Thymus (tissue), 11 donors: Measurements from ENCODE around the gene DBN1. TPM values are rescaled to one million over a fixed set of nuclear protein-coding genes. Genes with fewer than 3 reads are reported as not detected.

Source experiments
- DNase-seq, 9 donors: peaks; one replicate each; pipeline ENCODE4 v3.0.0-alpha.2; 2013; ENCODE audit warnings: low spot score in 9 of 9, low read depth in 6 of 9, missing footprints in 1 of 9
- H3K27ac ChIP-seq, 2 donors: one replicate each; pipeline ENCODE4 v1.5.1; 2013; ENCODE audit warnings: control low read depth in 1 of 2, low read depth in 1 of 2, low read length in 1 of 2, mild to moderate bottlenecking in 1 of 2, moderate library complexity in 1 of 2
- H3K27me3 ChIP-seq, 2 donors: one replicate each; pipeline ENCODE4 v1.5.1; 2013; ENCODE audit warnings: low read length in 1 of 2; ENCODE audit not compliant: control insufficient read depth in 2 of 2, insufficient read depth in 1 of 2
- H3K36me3 ChIP-seq, 2 donors: one replicate each; pipeline ENCODE4 v1.5.1; 2013; ENCODE audit warnings: low read length in 1 of 2, mild to moderate bottlenecking in 1 of 2, moderate library complexity in 1 of 2; ENCODE audit not compliant: control insufficient read depth in 2 of 2, insufficient read depth in 2 of 2
- H3K4me1 ChIP-seq, 2 donors: one replicate each; pipeline ENCODE4 v1.5.1; 2013; ENCODE audit warnings: low read length in 2 of 2; ENCODE audit not compliant: control insufficient read depth in 2 of 2, insufficient read depth in 2 of 2
- H3K4me3 ChIP-seq, 2 donors: one replicate each; pipeline ENCODE4 v1.5.1; 2013; ENCODE audit warnings: low read length in 2 of 2, control low read depth in 1 of 2, mild to moderate bottlenecking in 1 of 2
- H3K9me3 ChIP-seq, 2 donors: one replicate each; pipeline ENCODE4 v1.5.1; 2013; ENCODE audit warnings: low read length in 1 of 2, mild to moderate bottlenecking in 1 of 2; ENCODE audit not compliant: control insufficient read depth in 2 of 2, insufficient read depth in 1 of 2
- WGBS: extraction: QIAGEN DNeasy Blood & Tissue Kit; methylation state at CpG from one replicate; pipeline ENCODE4 v1.1.7; 2013; 5-methylcytosine and 5-hydroxymethylcytosine counted together
- polyA plus RNA-seq: library from polyadenylated mRNA; stranded (reverse); fragments of 200-250 nt; gene quantifications from one replicate; pipeline ENCODE4 v1.2.3, GENCODE V29; 2013
- total RNA-seq: library from RNA; stranded (reverse); fragments of 120-200 nt; gene quantifications from one replicate; pipeline ENCODE4 v1.2.4, GENCODE V29; 2013
- donor health status: healthy.

DBN1 gene
- total and polyA plus RNA-seq, 2 donors: 32.3 to 34.3 TPM

GRCh38 chr5:177478711-177479646 lies 5.5 kb upstream of the DBN1 start:
- Histone ChIP-seq H3K4me3 (no peak overlapping the region), H3K36me3 (no peaks in the 10 kb centered on the region), H3K27me3 (peaks cover 0 to 7% of the 10 kb centered on the region in 2 donors), H3K27ac (peak overlapping the region; percentile 78 to 91), H3K9me3 (no peaks in the 10 kb centered on the region), H3K4me1 (peaks cover 19 to 59% of the 10 kb centered on the region in 2 donors)
- peak in 3 of 9 donors; percentile 32 to 75 (median 53) for DNase-seq
- WGBS: 30% methylated on average over 18 of the region's 18 CpGs

- Histone ChIP-seq H3K4me1 (peaks cover 19 to 54% of the 10 kb centered on the region in 2 donors), H3K9me3 (no peaks in the 10 kb centered on the region), H3K4me3 (no peak overlapping the region), H3K27me3 (peaks cover 0 to 8% of the 10 kb centered on the region in 2 donors), H3K36me3 (no peaks in the 10 kb centered on the region), H3K27ac (no peak overlapping the region)
- WGBS: 96% methylated on average over 13 of the region's 13 CpGs
- DNase-seq: no peak
Measured at GRCh38 chr5:177477701-177478477, 4.5 kb upstream of the DBN1 start.

DNA sequence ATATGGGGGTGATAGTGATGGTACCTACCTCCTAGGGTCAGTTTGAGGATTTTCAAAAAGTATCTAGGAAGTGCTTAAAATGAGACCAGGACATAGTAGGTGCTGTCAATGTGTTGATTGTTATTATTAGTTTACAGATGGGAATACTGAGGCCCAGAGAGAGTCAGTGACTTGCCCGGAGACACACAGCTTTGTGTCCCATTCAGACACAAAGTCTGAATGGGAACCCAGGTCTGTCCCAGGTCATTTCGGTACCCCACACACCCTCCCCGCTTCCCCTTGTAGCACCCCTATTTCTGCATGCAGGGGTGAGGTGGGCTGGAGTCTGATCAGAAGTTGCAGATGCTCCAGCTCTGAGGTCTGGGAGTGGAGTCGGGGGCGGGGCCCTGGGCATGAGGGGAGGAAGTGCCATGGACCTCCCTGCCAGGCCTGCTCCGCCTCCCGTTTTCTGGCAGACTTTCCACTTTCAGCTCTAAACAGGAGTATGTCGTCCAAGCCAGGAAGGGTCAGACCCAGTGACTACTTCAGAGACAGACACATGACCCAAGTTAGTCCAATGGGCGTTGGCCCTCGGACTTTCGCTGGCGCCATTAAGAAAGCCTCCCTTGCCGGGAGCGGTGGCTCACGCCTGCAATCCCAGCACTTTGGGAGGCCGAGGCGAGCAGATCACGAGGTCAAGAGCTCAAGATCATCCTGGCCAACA lies 3.2 kb upstream of the DBN1 start:
- DNase-seq: no peak
- WGBS: 97% methylated on average over 18 of the region's 18 CpGs

GRCh38 chr5:177475563-177476427 lies 2.4 kb upstream of the DBN1 start:
- no peak overlapping the region for H3K4me3 ChIP-seq
- DNase-seq: no peak
- WGBS: 83% methylated on average over 11 of the region's 11 CpGs
- peak overlapping the region in 1 of 2 donors; percentile 13 for H3K27ac ChIP-seq
- peaks cover 0 to 6% of the 10 kb centered on the region in 2 donors for H3K36me3 ChIP-seq
- peaks cover 31 to 73% of the 10 kb centered on the region in 2 donors for H3K4me1 ChIP-seq
- H3K27me3 ChIP-seq: peaks cover 0 to 8% of the 10 kb centered on the region in 2 donors
- H3K9me3 ChIP-seq: peaks cover 0 to 3% of the 10 kb centered on the region in 2 donors

More for the DNA sequence above, 3.2 kb upstream of the DBN1 start:
- Histone ChIP-seq H3K4me3 (no peak overlapping the region), H3K27ac (no peak overlapping the region), H3K4me1 (peaks cover 28 to 64% of the 10 kb centered on the region in 2 donors), H3K36me3 (no peaks in the 10 kb centered on the region), H3K9me3 (peaks cover 0 to 3% of the 10 kb centered on the region in 2 donors), H3K27me3 (peaks cover 0 to 8% of the 10 kb centered on the region in 2 donors)

DNA sequence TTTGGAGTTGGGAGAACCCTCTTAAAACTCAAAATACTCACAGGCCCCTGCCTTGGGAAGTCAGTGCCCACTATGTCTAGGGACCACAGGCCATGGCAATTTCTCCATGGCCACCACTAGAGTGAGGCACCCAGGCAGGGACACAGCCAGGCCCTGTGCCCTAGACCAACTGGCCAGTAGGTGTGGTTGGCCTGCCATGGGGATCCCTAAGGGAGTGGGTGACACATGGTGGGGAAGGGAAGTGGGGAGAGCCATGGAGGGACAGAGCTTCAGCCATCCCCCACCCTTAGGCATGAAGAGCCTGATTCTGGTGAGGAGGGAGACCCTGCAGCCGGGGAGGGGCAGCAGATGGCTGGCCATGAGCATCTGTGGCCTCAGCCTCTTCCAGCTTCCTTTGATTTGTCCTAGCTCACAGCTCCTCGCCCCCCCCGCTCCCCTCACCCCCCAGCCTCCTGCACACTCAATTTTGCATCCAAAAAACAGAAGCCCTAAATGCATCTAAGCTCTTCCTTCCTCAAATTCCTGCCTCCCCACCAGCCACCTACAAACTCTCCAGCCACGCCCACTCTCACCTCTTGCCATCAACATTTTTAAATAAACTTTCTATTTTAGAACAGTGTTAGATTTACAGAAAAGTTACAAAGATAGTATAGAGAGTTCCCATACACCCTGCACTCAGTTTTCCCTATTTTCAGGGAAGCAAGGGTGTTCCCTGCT lies 1.6 kb upstream of the DBN1 start:
- H3K27me3 ChIP-seq: peaks cover 0 to 8% of the 10 kb centered on the region in 2 donors
- H3K36me3 ChIP-seq: peaks cover 0 to 7% of the 10 kb centered on the region in 2 donors
- no peak for DNase-seq
- H3K4me3 ChIP-seq: no peak overlapping the region
- H3K9me3 ChIP-seq: peaks cover 0 to 3% of the 10 kb centered on the region in 2 donors
- peaks cover 36 to 81% of the 10 kb centered on the region in 2 donors for H3K4me1 ChIP-seq
- no peak overlapping the region for H3K27ac ChIP-seq
- 37% methylated on average over 4 of the region's 4 CpGs for WGBS

DNA sequence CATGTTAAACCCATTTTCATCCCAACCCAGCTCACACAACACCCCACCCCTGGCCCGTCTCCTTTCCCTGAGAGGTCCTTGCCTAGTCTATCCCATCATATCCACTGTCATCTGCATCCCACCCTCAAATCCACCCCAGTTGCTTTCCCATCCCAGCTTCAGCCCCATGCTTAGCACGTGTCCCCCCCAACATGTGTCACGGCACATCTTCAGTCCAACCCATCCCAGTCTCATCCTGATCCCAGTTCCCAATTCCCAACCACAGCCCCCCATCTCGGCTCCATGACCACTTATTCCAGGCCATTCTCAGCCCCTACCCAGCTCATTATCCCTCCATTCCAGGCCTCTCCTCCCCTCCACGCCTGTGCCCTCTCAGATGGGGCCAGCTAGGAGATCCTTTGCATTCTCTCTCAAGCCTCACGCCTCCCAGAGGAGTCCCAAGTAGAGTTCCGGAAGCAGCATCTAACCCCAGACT lies 605 bp upstream of the DBN1 start:
- Histone ChIP-seq H3K4me3 (peak overlapping the region in 1 of 2 donors; percentile 81), H3K9me3 (peaks cover 0 to 3% of the 10 kb centered on the region in 2 donors), H3K4me1 (peaks cover 30 to 77% of the 10 kb centered on the region in 2 donors), H3K27me3 (peaks cover 0 to 8% of the 10 kb centered on the region in 2 donors), H3K36me3 (peaks cover 5 to 7% of the 10 kb centered on the region in 2 donors), H3K27ac (no peak overlapping the region)
- no peak for DNase-seq
- WGBS: 88% methylated on average over 7 of the region's 7 CpGs

DNA sequence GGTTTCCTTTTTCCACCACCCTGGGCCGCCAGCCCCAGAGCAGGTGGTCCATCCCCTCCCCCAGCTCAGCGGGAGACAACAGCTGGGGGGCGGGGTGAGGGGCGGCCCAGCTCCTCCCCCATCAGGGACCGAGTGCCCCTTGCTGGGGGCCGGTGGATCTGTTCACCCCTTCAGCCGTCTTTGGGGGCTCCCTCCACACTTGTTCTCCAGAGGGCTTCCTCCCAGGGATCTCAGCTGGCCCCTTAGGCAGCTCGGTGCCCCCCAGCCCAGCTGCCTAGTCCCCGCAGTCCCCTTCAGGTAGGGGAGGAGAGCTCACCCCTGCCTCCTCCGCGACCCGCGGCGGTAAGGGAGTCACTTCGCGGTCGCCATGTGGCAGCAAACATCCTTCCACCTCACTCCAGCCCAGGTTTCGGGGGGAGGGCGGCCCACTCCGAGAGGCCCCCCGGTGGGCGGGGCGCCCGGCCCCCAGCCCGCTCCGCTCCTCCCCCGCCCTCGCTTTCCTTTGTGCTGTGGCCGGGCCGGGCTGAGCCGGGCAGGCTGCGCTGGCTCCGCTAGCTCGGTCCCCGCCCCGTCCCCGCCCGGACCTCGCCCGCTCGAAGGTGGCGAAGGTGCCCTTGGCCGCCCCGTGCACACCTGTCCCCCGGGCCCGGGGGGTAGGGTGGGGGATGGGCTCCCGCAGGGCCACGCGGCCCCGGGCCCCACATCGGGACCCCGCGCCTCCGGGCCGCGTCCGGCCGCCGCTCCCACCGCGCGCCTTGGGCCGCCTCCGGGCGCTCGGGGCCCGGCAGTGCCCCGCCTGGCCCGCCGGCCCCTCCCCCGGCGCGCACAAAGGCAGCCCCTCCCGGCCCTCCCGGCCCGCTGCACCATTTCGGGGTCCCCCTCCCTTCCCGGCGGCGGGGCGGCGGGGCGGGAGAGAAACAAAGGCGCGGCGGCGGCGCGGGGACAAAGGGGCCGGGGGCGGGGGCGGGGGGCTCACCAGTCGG lies 683 bp downstream of the DBN1 start:
- peaks cover 11 to 15% of the 10 kb centered on the region in 2 donors for H3K36me3 ChIP-seq
- peak overlapping the region; percentile 44 to 81 for H3K4me3 ChIP-seq
- DNase-seq: peak in 7 of 9 donors; percentile 45 to 83 (median 56)
- peak overlapping the region; percentile 8 to 58 for H3K27ac ChIP-seq
- peaks cover 0 to 3% of the 10 kb centered on the region in 2 donors for H3K9me3 ChIP-seq
- peaks cover 24 to 65% of the 10 kb centered on the region in 2 donors for H3K4me1 ChIP-seq
- WGBS: under 1% methylated on average over 93 of the region's 93 CpGs
- peaks cover 0 to 8% of the 10 kb centered on the region in 2 donors for H3K27me3 ChIP-seq
